GM19043 (cell line): ENCODE data around the gene TXNRD3.
A peak's percentile ranks its signal among the peaks of the same experiment; 100 is the strongest.

ENCODE experiments used
- ATAC-seq: cut with Tn5 transposase; IDR thresholded peaks from one replicate; pipeline ENCODE4 v1.9.1; 2021; ENCODE audit warnings: low read depth; ENCODE audit not compliant: unreplicated experiment

TXNRD3 gene

DNA sequence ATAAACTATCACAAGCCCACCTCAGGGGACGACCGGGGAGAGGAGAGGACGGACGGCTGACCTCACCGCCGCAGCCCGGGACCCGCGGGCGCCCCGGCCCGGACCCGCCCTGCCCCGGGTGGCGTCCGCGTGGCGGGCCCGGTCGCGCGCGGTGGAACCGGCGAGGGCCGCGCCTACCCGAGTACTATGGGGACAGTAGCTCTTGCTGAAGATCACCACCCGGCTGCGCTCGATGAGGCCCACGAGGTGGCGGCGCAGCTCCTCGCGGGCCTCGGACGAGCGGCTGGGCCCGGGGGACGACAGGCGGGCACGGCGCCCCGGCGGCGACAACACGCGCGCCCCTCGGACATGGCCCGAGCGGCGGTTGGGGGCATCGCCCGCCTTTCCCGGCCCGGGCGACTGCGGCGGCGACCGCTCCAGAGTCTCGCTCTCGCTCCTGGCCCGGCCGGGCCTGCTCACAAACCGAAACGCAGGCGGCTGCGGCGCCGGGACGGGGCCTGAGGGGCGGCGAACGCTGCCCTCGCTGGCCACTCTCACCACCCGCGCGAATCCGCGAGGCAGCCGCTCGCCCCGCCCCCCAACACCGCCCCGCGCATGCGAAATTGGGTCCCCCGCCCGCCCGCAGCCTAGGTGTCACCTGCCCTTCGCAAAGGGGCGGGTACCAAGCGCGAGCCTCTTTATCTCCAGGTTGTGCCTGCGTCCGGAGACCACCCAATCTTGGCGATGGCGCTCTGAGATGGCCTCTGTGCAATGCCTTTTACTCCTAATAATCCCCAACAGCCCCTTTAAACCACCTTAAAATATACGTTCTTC lies at the start of gene TXNRD3:
TXNRD3 (minus strand) TSS at position 554 of the 813 bp plus-strand sequence.
- ATAC-seq = no peak

DNA sequence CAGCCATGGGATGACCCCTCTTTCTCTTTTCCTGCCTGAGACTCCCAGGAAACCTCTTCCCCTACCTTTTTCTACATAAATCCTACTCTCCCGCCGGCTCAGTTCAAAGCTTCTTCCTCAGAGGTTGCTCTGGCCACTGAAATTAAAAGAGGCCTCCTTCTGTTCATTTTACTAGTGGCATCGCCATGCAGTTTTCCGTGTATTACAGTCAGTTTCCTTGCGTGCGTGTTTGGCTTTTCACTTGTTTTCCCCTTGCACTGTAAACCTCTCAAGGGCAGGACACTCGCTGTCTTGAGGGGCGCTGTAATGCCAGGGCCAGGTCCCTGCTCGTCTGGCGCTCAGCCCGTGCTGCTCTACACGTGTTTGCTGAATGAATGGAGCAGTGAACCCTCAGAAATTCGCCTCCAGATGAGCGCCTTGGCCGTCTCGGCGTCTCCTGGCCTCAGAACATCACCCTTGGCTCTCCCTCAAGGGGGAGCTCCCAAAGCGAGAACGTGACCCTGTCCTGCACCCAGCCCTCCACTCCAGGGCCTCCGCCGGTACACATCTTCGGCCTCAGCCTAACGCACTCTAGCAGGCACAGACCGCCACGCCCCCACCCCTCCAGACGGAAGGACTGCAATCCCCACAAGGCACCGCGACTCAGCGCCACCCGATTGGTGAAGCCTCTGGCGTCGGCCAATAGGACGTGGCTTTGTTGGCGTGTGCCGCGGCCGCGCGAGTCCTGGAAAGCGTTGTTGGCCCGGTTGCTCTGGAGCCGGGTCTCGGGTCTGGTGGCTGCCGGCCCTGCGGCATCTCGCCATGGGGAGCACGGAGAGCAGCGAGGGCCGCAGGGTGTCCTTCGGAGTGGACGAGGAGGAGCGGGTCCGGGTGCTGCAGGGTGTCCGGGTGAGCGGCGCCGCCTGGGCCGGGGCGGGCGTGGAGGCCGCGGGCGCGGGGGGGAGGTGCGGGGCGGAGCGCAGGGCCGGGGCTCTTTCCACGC lies 48.9 kb upstream of the TXNRD3 start, which contains the start of gene CHCHD6:
CHCHD6 (plus strand) TSS at position 729 of the 982 bp plus-strand sequence; CDS start at position 802, 73 bp downstream.
- peak; percentile 96 for ATAC-seq

DNA sequence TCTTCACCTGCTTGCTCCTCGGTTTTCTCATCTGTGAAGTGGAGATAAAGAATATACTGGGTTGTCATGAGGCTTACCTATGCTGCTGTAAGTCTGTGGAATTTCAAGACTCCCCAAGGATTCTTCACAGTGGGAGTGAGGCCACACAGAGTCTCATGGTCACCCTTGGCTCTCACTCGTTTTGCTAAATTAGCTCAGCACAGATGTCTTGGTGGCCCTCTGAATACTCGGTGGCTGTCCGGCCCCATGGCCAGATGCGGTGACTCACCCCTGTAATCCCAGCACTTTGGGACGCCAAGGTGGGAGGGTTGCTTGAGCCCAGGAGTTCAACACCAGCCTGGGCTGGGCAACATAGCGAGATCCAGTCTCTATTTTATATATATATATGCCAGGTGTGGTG lies 44.1 kb upstream of the TXNRD3 start:
- ATAC-seq = no peak

DNA sequence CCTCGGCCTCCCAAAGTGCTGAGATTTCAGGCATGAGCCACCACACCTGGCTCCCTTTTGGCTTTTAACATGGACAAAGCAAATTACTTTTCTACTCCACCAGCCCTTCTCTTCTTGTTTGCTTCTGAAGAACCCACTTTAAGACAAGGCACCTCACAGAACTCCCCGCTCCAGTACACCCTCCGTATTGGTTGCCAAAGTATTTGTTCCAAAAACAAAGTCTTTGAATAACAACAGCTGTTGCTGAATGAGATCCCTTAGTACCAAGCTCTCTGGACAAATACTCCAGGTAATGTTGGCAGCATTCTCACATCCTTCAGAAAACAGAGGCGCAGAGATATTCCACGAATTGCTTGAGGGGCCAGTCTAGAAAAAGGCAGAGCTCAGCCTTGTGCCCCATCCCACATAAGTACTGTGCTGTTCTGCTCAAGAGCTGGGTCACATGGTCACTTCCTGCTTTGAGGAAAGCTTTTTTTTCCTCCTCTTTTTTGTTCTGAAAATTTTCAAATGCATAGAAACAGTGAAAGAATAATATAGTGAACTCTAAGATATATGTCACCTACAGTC lies 41.9 kb upstream of the TXNRD3 start:
- ATAC-seq = no peak

DNA sequence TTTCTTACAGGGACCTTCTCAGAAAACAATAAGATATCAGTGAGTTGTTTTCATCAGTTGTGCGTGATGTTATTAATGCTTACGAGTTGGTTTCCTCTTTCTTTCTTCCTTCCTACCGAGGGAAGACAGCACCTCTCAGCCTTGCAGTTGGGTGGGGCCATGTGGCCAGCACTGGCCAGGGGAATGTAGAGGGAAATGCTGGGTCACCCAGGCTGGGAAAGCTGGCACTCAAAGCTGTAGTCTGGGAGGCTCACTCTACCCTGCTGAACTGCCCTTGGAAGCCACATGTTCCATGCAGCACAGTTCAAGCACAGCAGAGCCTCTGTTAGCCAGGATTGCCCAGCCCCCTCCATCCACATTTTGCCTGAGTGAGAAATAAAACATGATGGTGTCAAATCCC lies 39.0 kb upstream of the TXNRD3 start:
- ATAC-seq = no peak

DNA sequence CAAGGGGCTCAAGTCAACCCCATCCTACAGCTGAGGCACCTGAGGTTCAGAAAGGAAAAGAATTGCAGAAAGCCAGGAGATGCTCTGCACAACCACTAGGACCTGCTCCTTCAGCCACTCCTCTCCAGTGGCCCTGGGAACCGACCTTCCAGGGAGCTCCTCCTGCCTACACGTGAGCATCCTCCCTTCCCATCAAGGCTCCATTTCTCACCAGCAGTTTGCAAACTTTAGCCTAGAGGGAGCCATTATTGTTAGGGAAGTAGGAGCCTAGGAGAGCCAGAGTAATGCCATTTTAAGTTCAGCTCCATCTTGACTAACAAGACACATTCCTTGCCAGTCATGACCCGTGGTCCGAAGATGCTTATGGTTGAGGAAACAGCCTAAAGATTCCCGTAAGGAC lies 37.9 kb upstream of the TXNRD3 start:
- no peak for ATAC-seq

DNA sequence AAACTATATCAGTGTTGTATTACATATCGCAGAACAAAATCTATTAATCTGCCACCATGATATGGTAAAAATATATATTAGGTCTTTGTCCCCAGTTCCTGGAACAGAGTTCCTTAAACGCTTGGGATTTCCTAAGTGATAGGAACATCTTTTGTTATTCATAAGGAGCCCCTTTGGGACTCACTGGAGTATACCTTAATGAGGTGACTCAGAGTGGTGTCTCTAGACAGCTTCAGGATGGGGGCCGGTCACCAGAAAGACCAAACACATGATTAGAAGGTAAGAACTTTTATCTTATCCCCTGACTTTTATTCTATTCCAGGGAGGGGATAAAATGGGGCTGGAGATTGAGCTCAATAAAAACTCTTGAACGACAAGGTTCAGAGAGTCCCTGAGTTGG lies 36.8 kb upstream of the TXNRD3 start:
- no peak for ATAC-seq

DNA sequence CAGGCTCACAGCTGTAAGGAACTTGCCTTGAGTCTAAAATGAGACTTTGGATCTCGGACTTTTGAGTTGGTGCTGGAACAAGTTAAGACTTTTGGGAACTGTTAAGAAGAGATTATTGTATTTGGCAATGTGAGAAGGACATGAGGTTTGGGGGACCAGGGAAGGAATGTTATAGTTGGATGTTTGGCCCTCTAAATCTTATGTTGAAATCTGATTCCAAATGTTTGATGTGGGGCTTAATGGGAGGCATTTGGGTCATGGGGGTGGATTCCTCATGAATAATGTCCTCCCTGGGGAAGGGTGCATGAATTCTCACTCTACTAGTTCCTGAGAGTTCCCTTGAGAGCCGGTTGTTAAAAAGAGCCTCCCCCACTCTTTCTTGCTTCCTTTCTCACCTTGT lies 30.6 kb upstream of the TXNRD3 start:
- no peak for ATAC-seq

DNA sequence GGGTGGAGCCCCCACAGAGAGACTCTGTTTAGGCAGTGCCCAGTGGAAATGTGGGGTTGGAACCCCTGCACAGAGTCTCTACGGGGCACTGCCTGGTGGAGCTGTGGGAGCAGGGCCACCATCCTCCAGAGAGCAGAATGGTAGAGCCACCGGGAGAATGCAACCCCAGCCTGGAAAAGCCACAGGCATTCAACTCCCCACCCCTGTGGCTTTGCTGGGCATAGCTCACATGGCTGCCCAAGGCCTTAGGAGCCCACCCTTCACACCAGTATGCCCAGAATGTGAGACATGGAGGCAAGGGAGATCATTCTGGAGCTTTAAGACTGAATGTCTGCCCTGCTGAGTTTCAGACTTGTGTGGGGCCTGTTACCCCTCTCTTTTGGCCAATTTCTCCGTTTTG lies 30.1 kb upstream of the TXNRD3 start:
- ATAC-seq = no peak

DNA sequence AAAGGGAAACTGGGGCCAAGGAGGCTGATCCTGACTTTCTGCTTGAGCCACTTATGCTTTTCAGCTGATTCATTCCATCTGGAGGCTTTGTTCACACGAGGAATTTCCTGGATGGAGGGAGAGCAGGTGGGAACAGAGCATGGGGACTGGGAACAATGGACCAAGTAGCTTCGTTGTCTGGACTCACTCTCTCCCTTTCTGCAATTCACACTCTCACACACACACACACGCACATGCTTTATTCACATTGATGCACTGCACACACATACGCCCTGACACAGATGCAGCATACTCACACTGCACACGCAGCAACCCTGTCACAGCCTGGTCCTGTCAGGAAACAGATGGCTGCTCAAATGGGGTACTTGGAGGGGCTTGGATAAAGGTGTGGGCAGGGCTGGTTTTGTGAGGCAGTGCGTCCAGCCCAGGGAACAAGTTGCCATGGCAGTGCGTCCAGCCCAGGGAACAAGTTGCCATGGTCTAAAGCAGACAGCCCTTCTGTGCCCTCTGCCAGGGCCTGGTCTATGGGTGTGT lies 29.4 kb upstream of the TXNRD3 start:
- no peak for ATAC-seq

DNA sequence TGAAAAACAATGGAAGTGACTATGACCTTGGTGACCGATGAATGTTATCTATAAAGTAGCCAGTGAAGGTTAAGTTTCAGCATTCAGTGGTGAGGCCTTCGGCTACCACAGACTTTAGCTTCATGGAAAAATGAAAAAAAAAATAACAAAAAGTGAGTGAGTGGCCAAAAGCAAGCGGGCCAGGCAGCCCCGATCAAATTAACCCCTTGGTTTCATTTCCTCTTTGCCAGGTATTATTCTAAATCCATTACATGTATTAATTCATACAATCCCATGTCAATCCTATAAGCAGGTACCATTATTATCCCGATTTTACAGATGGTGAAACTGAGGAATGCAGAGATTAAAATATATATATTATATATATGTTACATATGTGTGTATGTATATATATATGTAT lies 28.1 kb upstream of the TXNRD3 start:
- no peak for ATAC-seq

DNA sequence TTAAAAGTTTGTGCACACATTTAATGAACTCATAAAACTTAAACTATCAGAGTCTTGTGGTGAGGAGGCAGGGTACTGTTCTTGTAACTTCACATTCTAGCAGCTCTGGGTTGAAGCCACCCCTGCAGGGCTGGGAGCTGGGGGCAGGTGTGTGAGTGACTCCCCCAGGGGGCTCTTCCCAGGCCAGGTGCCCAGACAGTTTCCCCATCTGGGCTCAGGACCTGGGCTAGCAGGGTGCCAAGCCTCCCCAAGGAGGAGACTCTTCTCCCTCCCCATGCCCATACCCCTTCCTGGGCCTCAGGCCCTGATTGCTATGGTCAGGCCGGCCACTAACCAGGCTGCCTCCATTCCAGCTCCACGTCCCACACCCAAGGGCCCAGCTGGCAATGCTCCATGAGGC lies 27.1 kb upstream of the TXNRD3 start:
- ATAC-seq = no peak

DNA sequence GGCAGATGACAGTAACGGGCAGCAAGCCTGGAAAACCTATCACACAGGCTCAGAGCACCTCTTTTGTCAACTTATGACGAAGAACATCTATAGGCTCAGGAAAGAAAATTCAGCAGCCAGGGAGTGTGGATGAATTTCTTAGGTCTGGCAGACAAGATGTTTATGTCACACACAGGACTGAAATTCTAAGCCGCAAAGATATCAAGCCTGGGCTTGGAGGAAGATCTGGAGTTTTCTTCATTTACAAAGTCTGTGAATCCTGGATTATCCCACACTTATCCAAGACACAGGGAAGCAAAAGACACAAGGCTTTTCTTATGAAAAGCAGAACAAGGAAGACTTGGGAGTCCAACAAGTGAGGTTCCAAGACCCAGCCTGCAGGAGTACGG lies 25.7 kb upstream of the TXNRD3 start:
- ATAC-seq = no peak

DNA sequence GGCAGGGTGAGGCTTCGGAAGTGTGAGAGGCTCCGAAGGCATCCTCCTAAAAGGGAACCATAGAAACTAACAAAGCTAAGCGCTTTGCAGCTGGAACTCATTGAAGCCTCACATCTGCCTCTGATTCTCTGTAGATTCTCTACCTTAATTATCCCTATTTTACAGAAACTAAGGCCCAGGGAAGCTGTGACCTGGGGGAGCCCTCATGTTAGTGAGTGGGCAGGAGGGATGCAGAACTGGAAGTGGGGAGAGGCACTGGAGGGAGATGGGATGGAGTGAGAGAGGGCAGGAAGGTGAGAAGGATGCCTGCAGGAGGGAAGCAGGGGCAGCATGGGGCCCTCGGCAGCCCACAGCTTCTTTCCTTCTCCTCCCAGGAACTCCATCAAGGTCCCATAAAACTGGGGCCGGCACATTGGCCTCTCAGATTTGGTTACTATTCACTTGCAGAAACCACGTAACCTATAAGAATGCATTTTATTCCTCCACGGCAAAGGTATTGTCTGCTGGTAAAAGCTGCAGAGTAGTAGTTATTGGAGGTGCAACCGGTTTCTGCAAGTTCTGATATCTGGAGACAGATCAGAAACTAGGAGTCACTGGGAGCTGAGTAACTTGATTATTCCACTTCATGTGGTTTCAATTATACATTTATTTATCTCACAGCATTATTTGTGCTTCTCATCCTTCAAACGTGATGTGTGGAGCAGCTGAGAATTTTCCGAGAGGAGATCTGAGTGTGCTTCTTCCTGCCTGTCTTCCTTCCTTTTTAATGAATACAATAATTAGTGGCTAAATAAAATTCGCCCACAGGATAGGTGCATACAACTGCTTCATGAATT lies 25.1 kb upstream of the TXNRD3 start:
- ATAC-seq = no peak

DNA sequence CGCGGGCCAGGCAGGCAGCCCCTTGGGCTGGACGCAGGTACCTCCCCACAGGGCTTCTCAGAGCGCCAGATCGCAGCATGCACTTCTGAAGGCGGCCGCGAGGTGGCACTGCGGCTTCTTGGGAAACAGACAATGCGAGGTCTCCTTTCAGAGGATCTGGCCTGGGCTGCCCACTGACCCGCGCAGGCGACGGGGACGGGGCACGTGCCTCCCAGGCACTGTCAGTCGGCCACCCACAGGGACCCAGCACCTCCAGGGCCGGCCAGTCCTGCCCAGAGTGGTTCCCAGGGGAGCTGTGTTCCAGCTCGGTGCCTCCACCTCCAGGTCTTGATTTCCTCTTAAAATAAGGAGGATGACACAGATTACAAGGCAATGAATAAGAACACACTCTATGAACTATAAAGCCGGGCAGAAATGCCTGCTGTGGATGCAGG lies 24.4 kb upstream of the TXNRD3 start:
- ATAC-seq = peak; percentile 64

DNA sequence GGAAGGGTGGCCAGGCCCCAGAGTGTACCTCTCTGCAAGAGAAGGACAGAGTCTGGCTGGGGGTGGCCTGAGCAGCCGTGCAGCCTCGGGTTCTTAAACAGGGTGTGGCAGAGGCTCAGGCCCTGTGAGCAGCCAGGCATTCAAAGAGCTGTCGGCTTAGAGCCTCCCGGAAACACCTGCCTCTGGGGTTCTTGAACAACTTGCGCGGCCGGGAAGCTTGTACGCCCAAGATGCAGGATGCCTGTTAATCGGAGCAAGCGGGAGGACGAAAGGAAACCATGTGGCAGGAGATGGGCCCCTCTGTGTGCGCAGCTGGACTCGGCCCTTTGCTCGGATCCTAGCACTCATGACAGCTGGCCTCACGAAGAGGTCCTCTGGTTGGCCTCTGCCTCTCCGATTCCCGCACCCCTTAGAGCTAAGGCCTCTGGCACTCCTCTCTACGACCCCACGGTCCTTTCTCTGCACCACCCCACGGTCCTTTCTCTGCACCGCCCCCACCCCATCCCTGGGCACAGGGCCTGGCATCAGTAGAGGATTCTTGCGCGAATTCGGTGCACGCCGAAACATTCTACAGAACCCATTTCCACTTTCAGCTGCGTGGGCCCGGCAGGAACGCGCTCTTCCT lies 23.9 kb upstream of the TXNRD3 start:
- no peak for ATAC-seq

DNA sequence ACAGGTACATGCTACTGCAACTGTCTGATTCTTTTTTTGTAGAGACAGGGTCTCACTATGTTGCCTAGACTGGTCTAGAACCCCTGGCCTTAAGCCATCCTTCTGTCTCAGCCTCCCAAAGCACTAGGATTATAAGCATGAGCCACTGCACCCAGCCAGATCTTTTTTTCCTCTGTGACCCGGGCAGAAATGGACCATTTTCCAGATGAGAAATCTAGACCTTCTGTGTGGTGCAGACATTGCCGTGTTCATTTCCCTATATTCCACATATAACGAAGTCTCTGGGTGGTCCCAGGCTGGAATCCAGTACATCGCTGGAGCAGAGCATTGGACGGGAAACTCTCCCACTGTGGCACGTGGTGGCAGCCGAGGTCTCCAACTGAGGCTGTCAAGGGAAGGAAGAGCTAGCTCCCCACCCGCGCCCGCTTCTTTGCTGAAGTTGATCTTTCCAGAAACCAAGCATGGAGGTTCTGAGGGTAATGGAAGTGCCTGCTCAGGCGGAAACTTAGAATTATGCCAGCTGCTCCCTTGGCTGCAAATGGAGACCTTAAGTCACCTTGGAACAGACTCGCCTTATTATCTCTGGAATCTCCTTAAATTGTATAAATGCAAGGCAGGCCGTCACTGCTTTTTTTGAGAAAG lies 23.1 kb upstream of the TXNRD3 start:
- no peak for ATAC-seq

DNA sequence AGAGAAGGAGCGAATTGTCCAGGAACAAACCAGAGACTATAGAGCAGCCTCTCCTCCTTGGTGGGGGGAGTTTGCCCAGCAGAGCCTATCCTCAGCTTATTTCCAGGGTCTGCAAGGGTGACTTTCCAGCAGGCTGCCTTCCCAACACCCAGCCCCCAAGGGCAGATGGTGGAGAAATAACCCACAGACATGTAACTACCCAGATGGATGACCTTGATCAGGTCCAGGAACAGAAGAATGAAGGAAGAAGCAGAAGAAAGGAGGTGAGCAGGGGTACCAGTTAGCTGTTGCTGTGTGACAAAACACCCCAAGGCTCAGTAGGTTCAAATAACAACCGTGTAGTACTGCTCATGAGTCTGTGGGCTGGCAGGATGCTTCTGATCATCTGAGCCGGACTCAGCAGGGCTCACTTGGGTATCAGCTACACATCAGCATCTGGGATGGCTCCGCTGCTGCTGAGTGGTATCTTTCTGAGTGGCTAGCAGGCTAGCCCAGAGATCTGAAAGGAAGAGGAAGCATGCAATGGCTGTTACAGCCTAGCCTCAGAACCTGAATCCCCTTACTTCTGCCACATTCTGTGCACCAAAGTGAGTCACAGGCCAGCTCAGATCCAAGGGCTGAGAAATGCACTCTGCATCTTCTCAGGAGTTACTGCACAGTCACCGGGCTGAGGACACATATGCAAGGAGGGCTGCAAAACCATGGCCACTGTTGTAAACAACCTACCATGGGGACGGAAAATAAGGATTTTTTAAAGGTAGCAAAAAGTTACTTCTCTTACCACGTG lies 22.2 kb upstream of the TXNRD3 start:
- no peak for ATAC-seq
